ENCODE measurements around the gene TFAP2E. TPM values are rescaled to one million over a fixed set of nuclear protein-coding genes. Genes with fewer than 3 reads are reported as not detected.

TFAP2E gene
- total RNA-seq, 3 donors from 2014 or later (not counting 1 experiment from before 2014, with no cell fraction given), result 6.6 to 7.3 (median 6.9) TPM

DNA sequence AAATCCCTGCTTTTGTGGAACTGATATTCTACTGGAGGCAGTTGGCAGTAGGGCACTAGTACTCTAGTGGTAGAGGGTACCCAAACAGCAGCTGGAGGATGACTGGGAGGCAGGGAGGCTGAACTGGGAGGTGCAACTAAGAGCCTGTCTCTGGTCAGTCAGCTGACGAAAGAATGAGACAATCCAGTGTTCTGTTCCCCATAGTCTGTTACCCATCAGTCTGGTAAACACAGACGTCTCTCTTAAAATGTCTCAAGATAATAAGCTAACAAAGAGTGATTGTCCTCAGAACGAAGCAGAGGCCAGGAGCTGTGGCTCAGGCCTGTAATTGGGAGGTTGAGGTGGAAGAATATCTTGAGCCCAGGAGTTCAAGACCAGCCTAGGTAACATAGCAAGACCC is 30.4 kb downstream of the TFAP2E start:
- WGBS (ENCODE audit: insufficient coverage), result 100% methylated on average over 3 of the region's 3 CpGs
- Histone ChIP-seq H3K27ac (ENCODE audit: low read length) (no peak overlapping the region), H3K27me3 (ENCODE audit: control insufficient read depth, insufficient read depth, low read length) (no peaks in the 10 kb centered on the region), H3K4me1 (ENCODE audit: control insufficient read depth, insufficient read depth, low read length) (no peaks in the 10 kb centered on the region), H3K9me3 (ENCODE audit: control insufficient read depth, insufficient read depth, low read length) (no peaks in the 10 kb centered on the region), H3K36me3 (ENCODE audit: control insufficient read depth, insufficient read depth, low read length) (peaks cover 60% of the 10 kb centered on the region), H3K4me3 (ENCODE audit: low read length) (no peak overlapping the region)
- no peak overlapping the region for H3K27ac Mint-ChIP-seq
- H3K9me3 Mint-ChIP-seq, result no peaks in the 10 kb centered on the region
- H3K4me1 Mint-ChIP-seq, result peaks cover 18 to 19% of the 10 kb centered on the region in 2 donors
- no peak overlapping the region for H3K4me3 Mint-ChIP-seq
- no peak for ATAC-seq
- TF ChIP-seq, protein P1, sequence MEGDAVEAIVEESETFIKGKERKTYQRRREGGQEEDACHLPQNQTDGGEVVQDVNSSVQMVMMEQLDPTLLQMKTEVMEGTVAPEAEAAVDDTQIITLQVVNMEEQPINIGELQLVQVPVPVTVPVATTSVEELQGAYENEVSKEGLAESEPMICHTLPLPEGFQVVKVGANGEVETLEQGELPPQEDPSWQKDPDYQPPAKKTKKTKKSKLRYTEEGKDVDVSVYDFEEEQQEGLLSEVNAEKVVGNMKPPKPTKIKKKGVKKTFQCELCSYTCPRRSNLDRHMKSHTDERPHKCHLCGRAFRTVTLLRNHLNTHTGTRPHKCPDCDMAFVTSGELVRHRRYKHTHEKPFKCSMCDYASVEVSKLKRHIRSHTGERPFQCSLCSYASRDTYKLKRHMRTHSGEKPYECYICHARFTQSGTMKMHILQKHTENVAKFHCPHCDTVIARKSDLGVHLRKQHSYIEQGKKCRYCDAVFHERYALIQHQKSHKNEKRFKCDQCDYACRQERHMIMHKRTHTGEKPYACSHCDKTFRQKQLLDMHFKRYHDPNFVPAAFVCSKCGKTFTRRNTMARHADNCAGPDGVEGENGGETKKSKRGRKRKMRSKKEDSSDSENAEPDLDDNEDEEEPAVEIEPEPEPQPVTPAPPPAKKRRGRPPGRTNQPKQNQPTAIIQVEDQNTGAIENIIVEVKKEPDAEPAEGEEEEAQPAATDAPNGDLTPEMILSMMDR (IDR thresholded peaks at IDR 0.05), result no peak
- no peak for DNase-seq
- intact Hi-C loops (cut with micrococcal nuclease), result no loop called here
- no peaks in the 10 kb centered on the region for H3K27me3 Mint-ChIP-seq (ENCODE audit: low read depth in 2 of 2)
- peaks cover 7% of the 10 kb centered on the region for H3K36me3 Mint-ChIP-seq

DNA sequence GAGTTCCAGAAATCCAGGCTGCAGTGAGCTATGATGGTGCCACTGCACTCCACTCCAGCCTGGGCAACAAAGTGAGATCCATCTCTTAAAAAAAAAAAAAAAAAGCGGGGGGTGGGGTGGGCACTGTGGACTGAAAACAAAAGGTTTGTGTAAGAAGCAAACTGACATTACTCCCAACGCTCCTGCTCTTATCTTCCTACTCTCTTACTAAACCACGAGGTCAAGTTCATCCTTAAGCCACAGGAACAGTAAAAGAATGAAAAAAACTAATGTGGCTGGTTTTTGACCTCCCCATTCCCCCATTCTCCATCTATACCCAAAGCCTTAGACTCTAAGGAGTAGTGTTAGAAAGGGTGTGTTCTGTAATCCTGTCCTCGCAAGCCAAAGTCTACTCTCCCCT is 30.8 kb downstream of the TFAP2E start:
- Mint-ChIP-seq H3K36me3 (peaks cover 7% of the 10 kb centered on the region), H3K4me1 (peaks cover 18 to 19% of the 10 kb centered on the region in 2 donors), H3K4me3 (no peak overlapping the region), H3K27ac (no peak overlapping the region), H3K27me3 (ENCODE audit: low read depth in 2 of 2) (no peaks in the 10 kb centered on the region), H3K9me3 (no peaks in the 10 kb centered on the region)
- TF ChIP-seq, protein P1 (IDR thresholded peaks at IDR 0.05), result no peak
- intact Hi-C loops (cut with micrococcal nuclease), result no loop called here
- Histone ChIP-seq H3K4me1 (ENCODE audit: control insufficient read depth, insufficient read depth, low read length) (no peaks in the 10 kb centered on the region), H3K27ac (ENCODE audit: low read length) (no peak overlapping the region), H3K36me3 (ENCODE audit: control insufficient read depth, insufficient read depth, low read length) (peaks cover 63% of the 10 kb centered on the region), H3K27me3 (ENCODE audit: control insufficient read depth, insufficient read depth, low read length) (no peaks in the 10 kb centered on the region), H3K4me3 (ENCODE audit: low read length) (no peak overlapping the region), H3K9me3 (ENCODE audit: control insufficient read depth, insufficient read depth, low read length) (no peaks in the 10 kb centered on the region)
- WGBS (ENCODE audit: insufficient coverage), result 86% methylated on average over 2 of the region's 4 CpGs
- ATAC-seq (no peak), DNase-seq (no peak)

DNA sequence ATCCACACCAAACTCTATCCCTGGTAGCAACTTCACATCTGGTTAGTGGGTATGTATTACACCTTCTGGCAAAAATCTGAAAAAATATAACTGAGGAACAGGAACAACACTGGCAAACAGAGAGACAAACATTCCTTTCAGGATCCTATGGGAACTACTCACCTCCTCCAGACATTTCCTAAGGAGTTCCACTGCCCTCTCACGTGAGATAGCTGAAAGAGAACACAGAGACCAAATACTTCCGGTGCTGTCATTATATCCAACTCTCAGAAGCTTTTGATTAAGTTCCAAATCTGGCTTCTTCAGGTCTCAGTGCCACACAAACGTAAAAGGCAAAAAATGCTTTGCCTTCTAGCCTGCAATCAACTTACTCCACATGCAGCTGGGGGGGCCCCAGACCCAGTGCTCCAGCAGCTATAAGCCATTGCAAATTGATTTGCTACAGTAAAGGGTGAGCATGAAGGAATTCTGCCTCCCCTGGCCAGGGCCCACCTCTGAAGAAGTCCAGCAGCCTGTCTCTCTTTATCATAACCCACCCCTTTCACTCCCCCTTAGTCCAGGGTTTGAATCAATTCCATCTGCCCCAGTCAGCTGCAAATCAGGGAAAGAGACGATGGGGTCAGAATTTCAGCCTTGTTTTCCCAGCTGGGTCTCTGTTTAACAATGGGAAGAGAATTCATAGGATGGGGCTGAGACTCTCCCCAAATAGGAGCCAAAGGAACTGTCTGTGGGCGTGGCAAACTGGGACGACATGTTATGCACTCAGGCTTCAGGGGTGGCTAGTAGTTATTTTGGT is 32.2 kb downstream of the TFAP2E start:
- Histone ChIP-seq H3K27ac (ENCODE audit: low read length) (no peak overlapping the region), H3K27me3 (ENCODE audit: control insufficient read depth, insufficient read depth, low read length) (no peaks in the 10 kb centered on the region), H3K36me3 (ENCODE audit: control insufficient read depth, insufficient read depth, low read length) (peaks cover 63% of the 10 kb centered on the region), H3K9me3 (ENCODE audit: control insufficient read depth, insufficient read depth, low read length) (no peaks in the 10 kb centered on the region), H3K4me1 (ENCODE audit: control insufficient read depth, insufficient read depth, low read length) (no peaks in the 10 kb centered on the region), H3K4me3 (ENCODE audit: low read length) (no peak overlapping the region)
- DNase-seq, result no peak
- Mint-ChIP-seq H3K4me3 (no peak overlapping the region), H3K4me1 (peaks cover 19 to 23% of the 10 kb centered on the region in 2 donors), H3K36me3 (no peaks in the 10 kb centered on the region), H3K9me3 (no peaks in the 10 kb centered on the region), H3K27me3 (ENCODE audit: low read depth in 2 of 2) (no peaks in the 10 kb centered on the region), H3K27ac (no peak overlapping the region)
- TF ChIP-seq, protein P1 (IDR thresholded peaks at IDR 0.05), result no peak
- 94% methylated on average over 6 of the region's 6 CpGs for WGBS (ENCODE audit: insufficient coverage)
- intact Hi-C loops (cut with micrococcal nuclease), result no loop called here
- no peak for ATAC-seq

DNA sequence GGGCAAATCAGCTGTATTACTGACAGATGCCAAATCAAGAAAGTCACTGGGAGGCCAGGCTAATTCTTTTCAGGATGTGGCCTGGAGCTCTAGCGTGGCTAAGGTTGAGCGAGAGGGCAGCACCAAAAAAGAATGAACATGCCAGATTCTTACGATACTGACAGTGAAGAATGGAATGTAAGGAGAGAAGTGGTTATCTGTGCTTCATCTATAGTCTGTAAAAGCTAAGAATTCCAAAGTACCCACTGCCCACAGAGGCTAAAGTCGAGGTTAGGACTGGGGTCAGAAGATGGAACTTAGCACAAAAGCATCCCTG is 32.7 kb downstream of the TFAP2E start:
- DNase-seq (no peak), ATAC-seq (no peak)
- H3K27ac ChIP-seq (ENCODE audit: low read length), result no peak overlapping the region
- H3K4me3 ChIP-seq (ENCODE audit: low read length), result no peak overlapping the region
- WGBS (ENCODE audit: insufficient coverage), result over 99% methylated on average over 4 of the region's 4 CpGs
- no peaks in the 10 kb centered on the region for H3K27me3 Mint-ChIP-seq (ENCODE audit: low read depth in 2 of 2)
- no peak overlapping the region for H3K27ac Mint-ChIP-seq
- no peaks in the 10 kb centered on the region for H3K36me3 Mint-ChIP-seq
- H3K4me1 Mint-ChIP-seq, result peaks cover 19 to 23% of the 10 kb centered on the region in 2 donors
- intact Hi-C loops (cut with micrococcal nuclease), result no loop called here
- no peaks in the 10 kb centered on the region for H3K9me3 Mint-ChIP-seq
- H3K36me3 ChIP-seq (ENCODE audit: control insufficient read depth, insufficient read depth, low read length), result peaks cover 65% of the 10 kb centered on the region
- H3K4me1 ChIP-seq (ENCODE audit: control insufficient read depth, insufficient read depth, low read length), result no peaks in the 10 kb centered on the region
- no peaks in the 10 kb centered on the region for H3K9me3 ChIP-seq (ENCODE audit: control insufficient read depth, insufficient read depth, low read length)
- TF ChIP-seq, protein P1 (IDR thresholded peaks at IDR 0.05), result no peak
- H3K4me3 Mint-ChIP-seq, result no peak overlapping the region
- no peaks in the 10 kb centered on the region for H3K27me3 ChIP-seq (ENCODE audit: control insufficient read depth, insufficient read depth, low read length)

Data from natural killer cell (primary cell).